ENCODE results near the gene ALG12. TPM values are rescaled to one million over a fixed set of nuclear protein-coding genes. Genes with fewer than 3 reads are reported as not detected.

ALG12 gene
- total RNA-seq, 1 donor from 2014 or later = 23.2 TPM

GRCh38 chr22:49944399-49944891 is 26.2 kb upstream of the ALG12 start:
- Mint-ChIP-seq H3K36me3 (ENCODE audit: low read depth, unreplicated experiment) (no peaks in the 10 kb centered on the region), H3K27me3 (ENCODE audit: unreplicated experiment) (peaks cover 3% of the 10 kb centered on the region), H3K9me3 (ENCODE audit: unreplicated experiment) (peaks cover 3% of the 10 kb centered on the region), H3K4me1 (ENCODE audit: unreplicated experiment) (peaks cover 12% of the 10 kb centered on the region), H3K27ac (ENCODE audit: unreplicated experiment) (no peak overlapping the region), H3K4me3 (ENCODE audit: unreplicated experiment) (no peak overlapping the region)
- no peak for DNase-seq (ENCODE audit: low spot score)
- TF ChIP-seq, protein P1, sequence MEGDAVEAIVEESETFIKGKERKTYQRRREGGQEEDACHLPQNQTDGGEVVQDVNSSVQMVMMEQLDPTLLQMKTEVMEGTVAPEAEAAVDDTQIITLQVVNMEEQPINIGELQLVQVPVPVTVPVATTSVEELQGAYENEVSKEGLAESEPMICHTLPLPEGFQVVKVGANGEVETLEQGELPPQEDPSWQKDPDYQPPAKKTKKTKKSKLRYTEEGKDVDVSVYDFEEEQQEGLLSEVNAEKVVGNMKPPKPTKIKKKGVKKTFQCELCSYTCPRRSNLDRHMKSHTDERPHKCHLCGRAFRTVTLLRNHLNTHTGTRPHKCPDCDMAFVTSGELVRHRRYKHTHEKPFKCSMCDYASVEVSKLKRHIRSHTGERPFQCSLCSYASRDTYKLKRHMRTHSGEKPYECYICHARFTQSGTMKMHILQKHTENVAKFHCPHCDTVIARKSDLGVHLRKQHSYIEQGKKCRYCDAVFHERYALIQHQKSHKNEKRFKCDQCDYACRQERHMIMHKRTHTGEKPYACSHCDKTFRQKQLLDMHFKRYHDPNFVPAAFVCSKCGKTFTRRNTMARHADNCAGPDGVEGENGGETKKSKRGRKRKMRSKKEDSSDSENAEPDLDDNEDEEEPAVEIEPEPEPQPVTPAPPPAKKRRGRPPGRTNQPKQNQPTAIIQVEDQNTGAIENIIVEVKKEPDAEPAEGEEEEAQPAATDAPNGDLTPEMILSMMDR (IDR thresholded peaks at IDR 0.05; ENCODE audit: unreplicated experiment) = no peak

- no peak overlapping the region for H3K4me3 Mint-ChIP-seq (ENCODE audit: unreplicated experiment)
- peaks cover 3% of the 10 kb centered on the region for H3K9me3 Mint-ChIP-seq (ENCODE audit: unreplicated experiment)
- H3K36me3 Mint-ChIP-seq (ENCODE audit: low read depth, unreplicated experiment) = no peaks in the 10 kb centered on the region
- peaks cover 18% of the 10 kb centered on the region for H3K4me1 Mint-ChIP-seq (ENCODE audit: unreplicated experiment)
- H3K27ac Mint-ChIP-seq (ENCODE audit: unreplicated experiment) = no peak overlapping the region
- H3K27me3 Mint-ChIP-seq (ENCODE audit: unreplicated experiment) = peaks cover 3% of the 10 kb centered on the region
- no peak for DNase-seq (ENCODE audit: low spot score)
- TF ChIP-seq, protein P1 (IDR thresholded peaks at IDR 0.05; ENCODE audit: unreplicated experiment) = no peak
These were observed 25.6 kb upstream of the ALG12 start for GRCh38 chr22:49943771-49944398.

DNA sequence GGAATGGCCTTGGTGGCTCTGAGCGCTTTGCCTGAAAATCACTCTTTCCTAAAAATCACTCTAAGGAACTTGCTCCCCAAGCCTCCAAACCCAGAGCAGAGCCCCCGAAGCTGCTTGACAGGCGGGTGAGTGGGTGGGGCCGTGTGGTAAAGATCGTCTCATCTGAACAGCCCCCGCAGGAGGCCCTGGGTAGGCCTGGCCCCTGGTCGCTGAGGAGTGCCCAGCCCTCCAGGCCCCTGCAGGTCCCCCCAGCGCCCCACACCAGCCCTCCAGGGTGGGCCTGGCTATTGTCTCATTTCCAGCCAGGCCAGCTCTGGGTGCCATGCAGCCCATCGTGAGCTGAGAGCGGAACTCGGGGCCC is 25.1 kb upstream of the ALG12 start:
- Mint-ChIP-seq H3K27me3 (ENCODE audit: unreplicated experiment) (peaks cover 5% of the 10 kb centered on the region), H3K4me3 (ENCODE audit: unreplicated experiment) (no peak overlapping the region), H3K27ac (ENCODE audit: unreplicated experiment) (no peak overlapping the region), H3K9me3 (ENCODE audit: unreplicated experiment) (peaks cover 3% of the 10 kb centered on the region), H3K4me1 (ENCODE audit: unreplicated experiment) (peaks cover 22% of the 10 kb centered on the region), H3K36me3 (ENCODE audit: low read depth, unreplicated experiment) (no peaks in the 10 kb centered on the region)
- no peak for DNase-seq (ENCODE audit: low spot score)
- TF ChIP-seq, protein P1 (IDR thresholded peaks at IDR 0.05; ENCODE audit: unreplicated experiment) = no peak

DNA sequence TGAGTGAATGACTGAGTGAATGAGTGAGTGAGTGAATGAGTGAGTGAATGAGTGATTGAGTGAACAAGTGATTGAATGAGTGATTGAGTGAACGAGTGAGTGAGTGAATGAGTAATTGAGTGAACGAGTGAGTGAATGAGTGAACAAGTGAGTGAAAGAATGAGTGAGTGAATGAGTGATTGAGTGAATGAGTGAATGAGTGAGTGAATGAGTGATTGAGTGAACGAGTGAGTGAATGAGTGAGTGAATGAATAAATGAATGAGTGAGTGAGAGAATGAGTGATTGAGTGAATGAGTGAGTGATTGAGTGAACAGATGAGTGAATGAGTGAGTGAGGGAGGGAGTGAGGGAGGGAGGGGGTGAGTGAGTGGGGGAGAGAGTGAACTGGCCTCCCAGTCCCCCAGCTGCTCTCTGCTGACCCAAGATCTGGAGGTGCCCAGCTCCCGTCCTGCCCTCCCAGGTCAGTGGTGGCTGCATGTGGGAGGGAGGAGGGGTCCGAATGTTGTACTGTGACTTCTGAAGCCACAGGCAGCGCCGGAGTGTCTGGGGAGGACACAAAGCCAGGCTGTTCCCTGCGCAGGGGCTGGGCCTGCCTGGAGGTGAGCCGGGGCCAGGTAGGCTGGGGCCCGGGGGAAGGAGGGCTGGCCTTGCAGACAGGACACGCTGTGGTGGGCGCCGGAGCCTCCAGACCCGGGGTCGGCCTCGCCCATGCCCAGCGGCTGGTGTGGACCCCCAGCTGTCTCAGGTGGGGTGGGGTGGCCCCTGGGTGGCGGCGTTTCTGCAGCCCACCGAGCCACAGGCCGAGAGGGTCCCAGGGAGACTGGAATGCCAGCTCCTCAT is 24.5 kb upstream of the ALG12 start:
- Mint-ChIP-seq H3K36me3 (ENCODE audit: low read depth, unreplicated experiment) (no peaks in the 10 kb centered on the region), H3K9me3 (ENCODE audit: unreplicated experiment) (peaks cover 3% of the 10 kb centered on the region), H3K4me1 (ENCODE audit: unreplicated experiment) (peaks cover 25% of the 10 kb centered on the region), H3K27ac (ENCODE audit: unreplicated experiment) (no peak overlapping the region), H3K4me3 (ENCODE audit: unreplicated experiment) (no peak overlapping the region), H3K27me3 (ENCODE audit: unreplicated experiment) (peaks cover 5% of the 10 kb centered on the region)
- TF ChIP-seq, protein P1 (IDR thresholded peaks at IDR 0.05; ENCODE audit: unreplicated experiment) = no peak
- DNase-seq (ENCODE audit: low spot score) = no peak
